A673 (cell line): ENCODE results near the gene ZFTA. TPM values are rescaled to one million over a fixed set of nuclear protein-coding genes. Genes with fewer than 3 reads are reported as not detected.
A peak's percentile ranks its signal among the peaks of the same experiment; 100 is the strongest.

Experiments
- BruUV-seq: library from RNA; stranded (reverse); fragments of 400-500 nt; replicated peaks from 2 replicates; lab custom pipeline; 2021; lab: Mats Ljungman, UMichigan
- CTCF ChIA-PET: fragments of 300-600 bp; sonication (Branson Sonifier 250); formaldehyde crosslinking; loops from one replicate; lab custom pipeline; 2022; ENCODE audit warnings: antibody characterized with exemption; lab: Charles Lee
- POLR2A ChIA-PET: fragments of 300-600 bp; sonication (Branson Sonifier 250); formaldehyde crosslinking; loops from one replicate; lab custom pipeline; 2022; ENCODE audit warnings: antibody characterized with exemption; ENCODE audit not compliant: low non-redundant PET; lab: Charles Lee
- DNase-seq: peaks from one replicate; pipeline ENCODE4 v3.0.0-alpha.2; 2015; ENCODE audit warnings: low spot score
- H3K27ac ChIP-seq: fragments of 200-600 bp; sonication (generic); 2 replicates; pipeline ENCODE4 v1.5.1; 2016; ENCODE audit warnings: mixed run types, low read depth, mild to moderate bottlenecking, mixed read lengths, antibody characterized with exemption, low read length; ENCODE audit not compliant: poor library complexity, severe bottlenecking
- H3K27me3 ChIP-seq: fragments of 200-600 bp; sonication (generic); replicated peaks from 2 replicates; pipeline ENCODE4 v1.6.1; 2017; ENCODE audit warnings: mixed run types, low read depth, mild to moderate bottlenecking, mixed read lengths, antibody characterized with exemption, low read length; ENCODE audit not compliant: insufficient read depth, poor library complexity
- H3K36me3 ChIP-seq: fragments of 200-600 bp; sonication (generic); 2 replicates; pipeline ENCODE4 v1.6.1; 2016; ENCODE audit warnings: mixed run types, mild to moderate bottlenecking, mixed read lengths, antibody characterized with exemption, low read length; ENCODE audit not compliant: insufficient read depth, poor library complexity, severe bottlenecking
- H3K4me1 ChIP-seq: fragments of 200-600 bp; sonication (generic); 2 replicates; pipeline ENCODE4 v1.6.1; 2017; ENCODE audit warnings: mixed run types, mild to moderate bottlenecking, mixed read lengths, antibody characterized with exemption, low read length; ENCODE audit not compliant: insufficient read depth, poor library complexity, severe bottlenecking
- H3K4me3 ChIP-seq: fragments of 200-600 bp; sonication (generic); 2 replicates; pipeline ENCODE4 v1.5.1; 2016; ENCODE audit warnings: low read depth, mixed run types, mild to moderate bottlenecking, mixed read lengths, low read length; ENCODE audit not compliant: poor library complexity, severe bottlenecking
- H3K9me3 ChIP-seq: fragments of 200-600 bp; sonication (generic); 2 replicates; pipeline ENCODE4 v1.6.1; 2016; ENCODE audit warnings: mixed run types, low read depth, mild to moderate bottlenecking, mixed read lengths, antibody characterized with exemption, low read length; ENCODE audit not compliant: poor library complexity, severe bottlenecking
- CTCF ChIP-seq: fragments of 300-800, 200-600 bp; sonication (generic); conservative IDR thresholded peaks from 2 replicates; pipeline ENCODE4 v1.5.1; 2017; ENCODE audit warnings: low read depth, mild to moderate bottlenecking, antibody characterized with exemption, low read length, moderate library complexity, mixed read lengths
- EZH2 ChIP-seq: fragments of 200-600 bp; sonication (generic); IDR thresholded peaks from 2 replicates; pipeline ENCODE4 v1.6.1; 2017; ENCODE audit warnings: borderline replicate concordance, low read depth, mild to moderate bottlenecking, mixed read lengths, antibody characterized with exemption, low read length; ENCODE audit not compliant: poor library complexity, severe bottlenecking
- intact Hi-C: fragments of 100-400 bp; cut with micrococcal nuclease; formaldehyde crosslinking; loops from one replicate; pipeline ENCODE4 v1.10.0; 2022; ENCODE audit not compliant: unreplicated experiment
- total RNA-seq: library from RNA; stranded (reverse); gene quantifications from 2 replicates; pipeline ENCODE4 v1.2.3, GENCODE V29; 2021

The ZFTA gene
- total RNA-seq, 1 experiment from 2014 or later: 36.1 TPM

- H3K27me3 ChIP-seq: no peaks in the 10 kb centered on the region
- H3K36me3 ChIP-seq: peaks cover 29% of the 10 kb centered on the region
- intact Hi-C loops: no loop called here
- no peak overlapping the region for H3K4me3 ChIP-seq
- no peaks in the 10 kb centered on the region for H3K4me1 ChIP-seq
- no TSS peak for BruUV-seq
- ChIA-PET CTCF (no interaction called here), POLR2A (interaction anchor here (0.7 kb wide), 1 partner anchor 16 kb away, joined by 3 read pairs; no protein-coding TSS in a partner anchor)
- H3K9me3 ChIP-seq: no peaks in the 10 kb centered on the region
- no peak for TF ChIP-seq EZH2
- TF ChIP-seq CTCF: no peak
- H3K27ac ChIP-seq: no peak overlapping the region
- DNase-seq: no peak
Observed at GRCh38 chr11:63747011-63747410, 21.6 kb downstream of the ZFTA start.

- ChIA-PET CTCF (no interaction called here), POLR2A (no interaction called here)
- no peaks in the 10 kb centered on the region for H3K27me3 ChIP-seq
- H3K36me3 ChIP-seq: peaks cover 14% of the 10 kb centered on the region
- TF ChIP-seq CTCF (peak; percentile 55), EZH2 (no peak)
- no peak overlapping the region for H3K27ac ChIP-seq
- H3K4me1 ChIP-seq: no peaks in the 10 kb centered on the region
- no peak overlapping the region for H3K4me3 ChIP-seq
- intact Hi-C loops: no loop called here
- peak; percentile 55 for DNase-seq
- BruUV-seq: no TSS peak
- H3K9me3 ChIP-seq: no peaks in the 10 kb centered on the region
Observed at GRCh38 chr11:63745304-63746170, 23.0 kb downstream of the ZFTA start.

- intact Hi-C loops: loop anchor here (2.0 to 5.0 kb wide), 3 partner anchors 57 to 260 kb away; partner anchors contain the start of gene RTN3
- BruUV-seq: no TSS peak
- Histone ChIP-seq H3K27me3 (no peaks in the 10 kb centered on the region), H3K4me1 (peaks cover 14% of the 10 kb centered on the region), H3K4me3 (no peak overlapping the region), H3K9me3 (no peaks in the 10 kb centered on the region), H3K36me3 (no peaks in the 10 kb centered on the region), H3K27ac (no peak overlapping the region)
- ChIA-PET CTCF (interaction anchor here (0.6 to 1.5 kb wide), 7 partner anchors 27 to 352 kb away, joined by 3 to 12 read pairs (median 4); no protein-coding TSS in a partner anchor), POLR2A (interaction anchor here (0.6 kb wide), 1 partner anchor 40 kb away, joined by 3 read pairs; no protein-coding TSS in a partner anchor)
- DNase-seq: peak; percentile 87
- TF ChIP-seq EZH2 (no peak), CTCF (peak; percentile 98)
Observed at GRCh38 chr11:63738720-63739360, 29.7 kb downstream of the ZFTA start.
